ENCODE measurements around the gene GABRP. TPM values are rescaled to one million over a fixed set of nuclear protein-coding genes. Genes with fewer than 3 reads are reported as not detected.
"Not testable (repeated sequence)": the region's sequence is repeated elsewhere in the genome, so short reads cannot be mapped to it uniquely, and the experiment has no call there.

The GABRP gene
- total RNA-seq, 1 donor from 2014 or later: not detected

- peaks cover 3% of the 10 kb centered on the region for H3K36me3 Mint-ChIP-seq (ENCODE audit: low read depth)
- H3K27ac Mint-ChIP-seq (ENCODE audit: unreplicated experiment): no peak overlapping the region
- TF ChIP-seq CTCF (IDR thresholded peaks at IDR 0.05): no peak
- H3K4me3 Mint-ChIP-seq (ENCODE audit: unreplicated experiment): no peak overlapping the region
- H3K27me3 Mint-ChIP-seq (ENCODE audit: low read depth): peaks cover 2% of the 10 kb centered on the region
- no peaks in the 10 kb centered on the region for H3K4me1 Mint-ChIP-seq (ENCODE audit: low read depth)
- DNase-seq (ENCODE audit: low spot score): no peak
- H3K9me3 Mint-ChIP-seq (ENCODE audit: low read depth): peaks cover 13% of the 10 kb centered on the region
These were observed 42.6 kb downstream of the GABRP start for GRCh38 chr5:170826117-170826516.

GRCh38 chr5:170832241-170832640 is 48.7 kb downstream of the GABRP start:
- no peak for DNase-seq (ENCODE audit: low spot score)
- H3K9me3 Mint-ChIP-seq (ENCODE audit: low read depth): no peaks in the 10 kb centered on the region

GRCh38 chr5:170833981-170834380 is 50.5 kb downstream of the GABRP start:
- not testable (repeated sequence) for H3K9me3 Mint-ChIP-seq (ENCODE audit: low read depth); DNase-seq (ENCODE audit: low spot score); H3K27ac Mint-ChIP-seq (ENCODE audit: unreplicated experiment); H3K4me1 Mint-ChIP-seq (ENCODE audit: low read depth); H3K36me3 Mint-ChIP-seq (ENCODE audit: low read depth); H3K27me3 Mint-ChIP-seq (ENCODE audit: low read depth); H3K4me3 Mint-ChIP-seq (ENCODE audit: unreplicated experiment)

More at GRCh38 chr5:170832241-170832640, 48.7 kb downstream of the GABRP start:
- Mint-ChIP-seq H3K4me3 (ENCODE audit: unreplicated experiment) (no peak overlapping the region), H3K27me3 (ENCODE audit: low read depth) (peaks cover 10% of the 10 kb centered on the region), H3K27ac (ENCODE audit: unreplicated experiment) (no peak overlapping the region), H3K36me3 (ENCODE audit: low read depth) (no peaks in the 10 kb centered on the region), H3K4me1 (ENCODE audit: low read depth) (no peaks in the 10 kb centered on the region)
- TF ChIP-seq CTCF (IDR thresholded peaks at IDR 0.05): no peak

DNA sequence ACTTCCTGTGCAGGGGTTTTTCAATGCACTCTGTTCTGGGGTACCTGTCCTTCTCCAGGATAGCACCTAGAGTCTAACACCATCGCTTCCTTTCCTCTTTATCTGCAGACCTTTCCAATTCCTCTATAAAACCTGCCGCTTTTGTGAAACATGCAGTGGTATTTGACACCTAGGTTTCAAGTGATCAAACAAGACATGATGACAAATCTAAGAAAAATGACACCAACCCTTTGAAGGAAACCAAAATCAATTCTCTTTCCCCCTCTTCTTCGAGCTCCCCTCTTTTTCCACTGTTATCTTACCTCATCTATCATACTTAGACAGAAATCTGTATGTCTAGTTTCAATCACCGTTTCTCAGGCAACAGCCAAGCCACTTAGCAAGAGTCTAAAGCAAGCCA is 52.7 kb downstream of the GABRP start:
- Mint-ChIP-seq H3K27ac (ENCODE audit: unreplicated experiment) (no peak overlapping the region), H3K36me3 (ENCODE audit: low read depth) (no peaks in the 10 kb centered on the region), H3K9me3 (ENCODE audit: low read depth) (no peaks in the 10 kb centered on the region), H3K4me1 (ENCODE audit: low read depth) (peaks cover 5% of the 10 kb centered on the region), H3K27me3 (ENCODE audit: low read depth) (peaks cover 10% of the 10 kb centered on the region), H3K4me3 (ENCODE audit: unreplicated experiment) (no peak overlapping the region)
- no peak for DNase-seq (ENCODE audit: low spot score)
- no peak for TF ChIP-seq CTCF (IDR thresholded peaks at IDR 0.05)

- Mint-ChIP-seq H3K36me3 (ENCODE audit: low read depth) (no peaks in the 10 kb centered on the region), H3K4me3 (ENCODE audit: unreplicated experiment) (no peak overlapping the region), H3K9me3 (ENCODE audit: low read depth) (no peaks in the 10 kb centered on the region), H3K27me3 (ENCODE audit: low read depth) (no peaks in the 10 kb centered on the region), H3K4me1 (ENCODE audit: low read depth) (peaks cover 23% of the 10 kb centered on the region), H3K27ac (ENCODE audit: unreplicated experiment) (no peak overlapping the region)
- TF ChIP-seq CTCF (IDR thresholded peaks at IDR 0.05): no peak
- DNase-seq (ENCODE audit: low spot score): no peak
These were observed 60.3 kb downstream of the GABRP start for GRCh38 chr5:170843870-170844269.

GRCh38 chr5:170844651-170845050 is 61.1 kb downstream of the GABRP start:
- Mint-ChIP-seq H3K4me1 (ENCODE audit: low read depth) (peaks cover 23% of the 10 kb centered on the region), H3K9me3 (ENCODE audit: low read depth) (no peaks in the 10 kb centered on the region), H3K36me3 (ENCODE audit: low read depth) (no peaks in the 10 kb centered on the region), H3K27ac (ENCODE audit: unreplicated experiment) (no peak overlapping the region), H3K27me3 (ENCODE audit: low read depth) (no peaks in the 10 kb centered on the region), H3K4me3 (ENCODE audit: unreplicated experiment) (no peak overlapping the region)
- no peak for TF ChIP-seq CTCF (IDR thresholded peaks at IDR 0.05)
- no peak for DNase-seq (ENCODE audit: low spot score)
